ENCODE data around the gene NTN4.
A peak's percentile ranks its signal among the peaks of the same experiment; 100 is the strongest.
"Not testable (repeated sequence)": the region's sequence is repeated elsewhere in the genome, so short reads cannot be mapped to it uniquely, and the experiment has no call there.

The NTN4 gene

DNA sequence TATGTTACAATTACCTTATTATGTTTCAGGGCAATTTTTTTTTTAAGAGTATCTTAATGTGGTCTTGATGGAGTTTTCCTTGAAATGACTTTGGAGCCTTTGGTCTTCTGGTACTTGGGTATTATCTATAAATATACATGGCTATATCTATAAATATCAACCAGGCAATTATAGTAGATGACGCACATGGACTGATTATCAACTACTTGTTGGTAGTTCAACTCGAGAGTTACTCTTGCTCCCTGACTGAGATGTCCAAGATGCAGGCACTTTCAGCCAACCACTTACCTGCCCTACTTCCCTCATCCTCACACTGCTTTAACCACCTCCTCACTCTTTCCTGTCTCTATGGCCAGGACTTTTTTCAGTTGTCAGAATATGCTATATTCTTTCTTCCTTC is 85.4 kb downstream of the NTN4 start:
- no peak for DNase-seq

DNA sequence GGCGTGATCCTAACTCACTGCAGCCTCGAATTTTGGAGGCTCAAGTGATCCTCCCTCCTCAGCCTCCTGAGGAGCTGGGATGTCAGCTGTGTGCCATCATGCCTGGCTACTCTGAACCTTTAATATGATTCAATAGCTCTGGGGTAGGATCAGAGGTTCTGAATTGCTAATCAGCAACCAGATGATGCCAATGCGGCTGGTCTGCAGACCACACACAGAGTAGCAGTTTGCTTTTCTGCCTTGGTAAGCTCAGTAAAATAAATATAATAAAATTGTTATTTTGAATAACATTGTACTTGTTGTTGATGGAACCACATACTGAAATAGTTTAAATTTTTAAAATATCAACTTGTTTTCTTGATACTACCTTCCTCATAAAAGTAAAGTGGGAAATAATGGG is 86.6 kb downstream of the NTN4 start:
- DNase-seq = no peak

DNA sequence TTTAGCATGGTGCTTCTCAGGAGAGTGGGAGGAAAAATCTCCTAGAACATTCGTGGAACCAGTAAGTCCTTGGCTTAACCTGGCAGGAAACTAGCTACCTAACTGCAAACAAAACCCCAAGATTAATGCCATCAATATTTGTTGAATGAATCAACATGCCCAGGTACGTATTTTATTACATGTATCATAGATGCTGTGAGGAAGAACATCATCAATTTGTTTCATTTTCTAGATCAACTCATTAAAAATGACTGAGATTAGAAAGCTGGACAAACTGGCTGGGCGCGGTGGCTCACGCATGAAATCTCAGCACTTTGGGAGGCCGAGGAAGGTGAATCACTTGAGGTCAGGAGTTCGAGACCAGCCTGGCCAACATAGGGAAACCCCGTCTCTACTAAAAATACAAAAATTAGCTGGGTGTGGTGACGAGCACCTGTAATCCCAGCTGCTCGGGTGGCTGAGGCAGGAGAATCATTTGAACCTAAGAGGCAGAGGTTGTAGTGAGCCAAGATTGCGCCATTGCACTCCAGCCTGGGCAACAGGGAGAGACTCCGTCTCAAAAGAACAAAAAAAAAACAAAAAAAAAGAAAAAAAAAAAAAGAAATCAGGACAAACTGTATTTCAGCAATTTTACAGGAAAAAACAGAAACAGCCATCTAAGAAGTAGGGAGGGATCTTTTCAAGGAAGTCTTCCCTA is 88.7 kb downstream of the NTN4 start:
- no peak for DNase-seq

DNA sequence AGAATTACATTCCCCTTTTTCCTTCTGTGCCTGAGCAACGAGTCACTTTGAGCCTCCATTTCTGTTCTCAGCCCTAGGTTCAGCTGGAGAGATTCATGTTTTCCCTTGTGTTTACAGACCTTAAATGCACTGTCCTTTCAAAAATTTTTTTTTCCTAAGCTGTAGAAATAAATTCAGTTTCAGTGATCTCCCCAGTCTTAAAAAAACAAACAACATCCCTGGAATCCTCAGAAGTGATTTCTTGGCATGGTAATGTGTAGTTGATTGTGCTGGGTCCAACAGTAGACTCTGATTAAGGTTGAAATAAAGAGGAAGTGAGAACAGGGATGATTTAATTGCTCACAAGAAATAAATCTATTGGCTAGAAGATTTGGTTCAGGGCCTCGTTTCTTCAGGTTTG is 89.3 kb downstream of the NTN4 start:
- no peak for DNase-seq

DNA sequence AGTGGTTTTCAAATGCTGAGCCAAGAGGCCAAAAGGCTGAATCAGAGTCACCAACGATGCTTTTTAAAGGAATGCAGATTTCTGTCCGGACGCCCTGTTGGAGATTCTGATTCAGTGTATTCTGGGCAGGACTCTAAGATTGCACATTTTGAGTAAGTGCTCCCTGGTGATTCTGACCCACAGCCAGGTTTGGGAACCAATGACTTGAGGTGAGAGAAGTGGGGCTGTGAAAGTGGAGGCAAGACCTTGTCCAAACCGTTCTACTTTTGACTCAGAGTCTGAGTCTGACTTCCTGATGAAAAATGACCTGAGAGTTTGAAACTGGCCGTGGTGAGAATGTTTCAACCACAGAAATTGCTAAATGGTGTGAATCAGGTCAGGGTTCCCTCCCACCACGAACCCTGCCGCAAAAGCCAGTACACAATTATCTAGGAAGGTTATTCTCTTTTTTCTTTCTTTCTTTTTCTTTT is 90.2 kb downstream of the NTN4 start:
- no peak for DNase-seq

DNA sequence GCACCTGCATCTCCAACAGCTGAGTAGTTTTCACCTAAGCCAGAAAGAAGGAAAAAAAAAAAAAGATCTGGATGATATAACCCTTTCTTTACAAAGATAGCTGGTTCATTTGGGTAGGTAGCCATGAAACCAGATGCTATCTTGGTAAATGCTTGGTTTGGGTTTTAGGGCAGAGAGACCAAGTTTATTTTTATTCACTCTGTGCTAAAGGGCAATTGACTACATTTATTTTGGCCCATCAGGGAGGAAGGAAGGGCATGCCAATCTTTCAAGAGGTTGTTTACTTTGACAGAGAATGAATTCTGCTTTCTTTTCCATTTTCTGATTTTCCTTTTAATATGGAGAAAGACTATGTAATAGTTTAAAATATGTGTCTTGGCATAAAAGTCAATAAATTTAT is 91.0 kb downstream of the NTN4 start:
- DNase-seq = no peak

DNA sequence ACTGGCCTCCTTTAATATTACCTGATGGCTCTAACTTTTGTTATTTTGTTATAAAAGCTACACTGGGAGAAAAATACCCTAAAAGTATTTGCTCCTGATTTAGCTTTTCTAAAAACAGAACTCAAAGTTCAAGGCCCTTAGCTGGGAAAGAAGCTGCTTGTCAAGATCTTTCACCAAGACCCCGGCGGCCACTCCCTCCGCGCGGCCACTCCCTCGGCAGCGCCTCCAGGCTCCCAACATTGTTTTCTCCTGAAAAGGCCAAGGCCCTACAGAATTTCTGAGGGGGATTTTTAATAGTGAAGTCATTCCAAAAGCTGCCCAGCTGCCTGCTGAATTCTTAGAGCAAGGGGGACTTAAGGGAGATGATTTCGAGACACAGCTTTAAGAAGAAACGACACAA is 96.4 kb downstream of the NTN4 start:
- DNase-seq = no peak

DNA sequence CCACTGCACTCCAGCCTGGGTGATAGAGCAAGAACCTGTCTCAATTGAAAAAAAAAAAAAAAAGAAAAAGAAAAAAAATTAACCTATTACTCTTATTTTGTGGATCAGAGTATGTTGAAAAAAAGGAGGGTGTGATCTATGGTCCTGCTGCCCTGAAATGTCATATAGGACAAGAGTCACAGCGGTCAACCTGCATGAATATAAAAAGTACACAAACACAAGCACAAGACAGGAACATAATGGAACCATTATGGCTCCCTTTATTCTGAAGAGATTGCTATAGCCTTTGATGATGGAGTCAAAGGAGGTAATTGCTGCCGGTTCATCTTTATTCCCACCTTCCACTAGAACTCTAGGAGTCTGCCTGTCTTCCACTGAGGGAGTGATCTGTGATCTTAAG is 96.9 kb downstream of the NTN4 start:
- no peak for DNase-seq

DNA sequence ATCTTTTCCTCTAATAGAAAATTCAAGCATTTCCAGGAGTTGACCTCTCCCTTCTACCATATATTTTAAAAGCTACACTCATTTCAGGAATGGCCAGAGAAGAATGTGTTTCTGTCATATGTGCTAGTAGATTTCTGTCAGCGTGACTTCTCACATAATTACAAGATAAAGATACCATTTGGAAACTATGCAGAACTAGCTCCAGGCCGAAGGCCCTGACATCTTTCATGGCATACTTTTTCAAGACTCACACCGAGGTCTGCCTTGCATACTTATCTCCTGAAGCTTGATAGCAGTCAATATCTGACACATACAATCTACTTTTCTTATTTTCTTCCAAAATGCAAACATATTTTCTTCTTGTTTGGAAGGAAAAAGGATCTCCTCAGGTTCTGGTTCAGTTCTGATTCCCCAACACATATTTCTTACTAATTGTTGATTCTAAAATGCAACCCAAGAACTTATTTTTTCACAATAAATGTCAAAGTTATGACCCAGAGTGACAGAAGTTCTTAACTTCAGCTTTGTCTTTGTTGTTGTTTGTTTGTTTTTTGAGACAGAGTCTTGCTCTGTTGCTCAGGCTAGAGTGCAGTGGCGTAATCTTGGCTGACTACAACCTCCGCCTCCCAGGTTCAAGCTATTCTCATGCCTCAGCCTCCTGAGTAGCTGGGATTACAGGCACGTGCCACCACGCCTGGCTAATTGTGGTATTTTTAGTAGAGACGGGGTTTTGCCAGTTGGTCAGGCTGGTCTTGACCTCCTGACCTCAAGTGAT is 99.5 kb downstream of the NTN4 start:
- no peak for DNase-seq

DNA sequence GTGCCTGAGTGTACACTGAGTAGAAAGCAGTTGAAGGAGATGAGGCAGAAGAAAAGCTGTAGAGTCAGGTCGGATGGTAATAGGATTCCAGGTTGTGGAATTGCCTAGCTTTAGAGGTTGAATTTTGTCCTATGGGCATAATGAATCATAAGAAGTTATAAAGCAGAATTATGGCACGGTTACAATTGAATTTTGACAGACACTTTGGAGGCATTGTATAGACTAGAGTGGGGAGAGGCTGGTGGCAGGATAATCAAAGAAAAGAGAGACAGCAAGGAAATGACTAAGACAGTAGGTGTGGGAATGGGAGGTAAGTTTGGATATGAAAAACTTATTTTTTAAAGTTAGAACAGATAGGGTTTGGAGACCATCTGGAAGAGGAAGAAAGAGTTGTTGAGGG is 102.6 kb downstream of the NTN4 start:
- DNase-seq = no peak

DNA sequence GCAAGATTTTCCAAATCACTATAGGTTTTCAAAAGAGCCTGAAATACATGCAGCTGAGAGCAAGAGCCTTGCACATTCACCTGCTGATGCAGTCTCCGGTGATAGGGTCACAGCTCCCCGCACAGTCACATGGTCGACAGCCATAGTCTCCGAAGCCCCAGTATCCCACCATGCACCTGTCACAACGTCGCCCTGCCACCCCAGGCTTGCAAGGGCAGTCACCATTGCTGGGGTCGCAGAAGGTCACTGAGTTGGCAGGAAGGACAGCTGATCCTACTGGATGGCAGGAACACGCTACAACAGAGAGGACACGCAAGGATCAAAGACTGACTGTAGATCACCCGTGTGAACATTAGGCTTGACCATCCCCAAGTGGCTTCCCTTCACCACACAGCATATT is 107.1 kb downstream of the NTN4 start:
- DNase-seq = no peak

DNA sequence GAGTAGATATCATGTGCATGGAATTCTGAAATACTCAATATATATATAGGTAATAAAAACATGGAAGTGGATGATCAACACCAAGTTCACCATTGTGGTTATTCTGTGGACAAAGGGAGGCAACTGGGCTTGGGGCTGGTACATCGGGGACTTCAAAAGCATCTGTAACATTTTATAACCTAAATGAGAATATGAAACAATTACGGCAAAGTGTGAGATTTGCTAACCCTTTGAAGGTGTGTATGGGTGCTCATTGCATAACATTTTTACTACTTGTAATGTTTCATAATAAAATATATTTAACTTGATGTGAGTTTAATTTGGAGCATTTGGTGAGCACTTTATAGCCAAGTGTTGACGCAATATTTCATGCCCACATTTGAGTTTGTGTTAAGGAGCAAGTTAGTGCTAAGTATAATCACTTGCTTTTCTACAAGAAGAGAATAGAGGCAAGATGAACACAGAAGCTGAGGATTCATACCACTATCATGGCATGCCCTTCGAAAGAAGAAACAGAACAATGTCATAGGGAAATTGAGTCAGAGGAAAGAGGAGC is 109.3 kb downstream of the NTN4 start:
- DNase-seq = no peak

DNA sequence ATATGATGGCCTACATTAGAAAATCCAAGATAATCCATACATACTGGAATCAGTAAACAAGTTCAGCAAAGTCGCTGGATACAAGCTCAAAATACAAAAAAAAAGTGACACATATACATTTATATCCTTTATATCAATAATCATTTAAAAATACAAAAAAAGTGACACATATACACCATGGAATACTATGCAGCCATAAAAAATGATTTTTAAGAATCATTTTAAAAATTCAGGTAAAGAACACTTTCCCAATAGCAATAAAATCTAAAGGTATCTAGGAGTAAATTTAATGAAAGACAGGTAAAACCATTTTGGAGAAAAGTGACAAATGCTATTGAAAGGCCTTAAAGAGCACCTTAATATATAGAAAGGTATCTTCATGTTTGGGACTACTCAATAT is 111.9 kb downstream of the NTN4 start:
- no peak for DNase-seq

DNA sequence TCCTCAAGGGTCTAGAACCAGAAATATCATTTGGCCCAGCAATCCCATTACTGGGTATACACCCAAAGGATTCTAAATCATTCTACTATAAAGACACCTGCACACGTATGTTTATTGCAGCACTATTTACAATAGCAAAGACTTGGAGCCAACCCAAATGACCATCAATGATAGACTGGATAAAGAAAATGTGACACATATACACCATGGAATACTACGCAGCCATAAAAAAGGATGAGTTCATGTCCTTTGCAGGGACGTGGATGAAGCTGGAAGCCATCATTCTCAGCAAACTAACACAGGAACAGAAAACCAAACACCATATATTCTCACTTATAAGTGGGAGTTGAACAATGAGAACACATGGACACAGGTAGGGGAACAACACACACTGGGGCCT is 112.8 kb downstream of the NTN4 start:
- DNase-seq = not testable (repeated sequence)

DNA sequence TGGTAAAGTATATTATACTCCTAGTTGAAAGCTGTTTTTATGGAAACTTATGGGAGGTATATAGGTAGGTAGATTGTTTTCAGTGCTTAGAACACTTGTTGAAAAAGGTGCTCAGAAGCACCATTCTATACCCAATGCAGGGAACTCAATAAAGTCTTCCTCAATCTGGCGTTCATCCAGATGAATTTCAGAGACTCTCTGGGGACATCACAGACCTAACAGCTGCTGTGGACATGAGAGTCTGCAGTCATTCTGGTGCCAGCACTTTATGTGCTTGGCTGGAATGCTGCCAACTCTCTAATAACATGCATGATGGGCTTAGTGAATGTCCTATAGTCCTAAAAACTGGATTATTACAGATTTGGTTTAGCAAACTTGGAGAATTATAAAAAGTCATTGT is 115.9 kb downstream of the NTN4 start:
- peak; percentile 83 for DNase-seq

DNA sequence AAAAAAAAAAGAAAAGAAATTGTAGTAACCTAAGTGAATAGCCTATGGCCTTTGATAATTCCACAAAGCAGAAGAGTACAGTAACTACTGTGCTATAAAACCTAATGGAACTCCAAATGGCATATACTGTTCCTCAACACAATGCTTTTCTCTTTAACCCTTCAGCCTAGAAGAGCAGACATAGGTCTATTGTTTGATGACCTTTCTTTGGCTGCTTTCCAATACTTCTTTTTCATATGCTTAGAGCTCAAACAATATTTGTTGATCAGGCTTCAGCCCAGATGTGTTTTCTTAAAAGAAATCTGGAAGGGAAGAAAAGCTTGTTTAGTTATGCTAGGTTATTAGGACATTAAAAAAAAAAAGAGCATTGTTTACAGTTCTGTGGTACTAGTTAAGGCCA is 116.4 kb downstream of the NTN4 start:
- DNase-seq = peak; percentile 17

DNA sequence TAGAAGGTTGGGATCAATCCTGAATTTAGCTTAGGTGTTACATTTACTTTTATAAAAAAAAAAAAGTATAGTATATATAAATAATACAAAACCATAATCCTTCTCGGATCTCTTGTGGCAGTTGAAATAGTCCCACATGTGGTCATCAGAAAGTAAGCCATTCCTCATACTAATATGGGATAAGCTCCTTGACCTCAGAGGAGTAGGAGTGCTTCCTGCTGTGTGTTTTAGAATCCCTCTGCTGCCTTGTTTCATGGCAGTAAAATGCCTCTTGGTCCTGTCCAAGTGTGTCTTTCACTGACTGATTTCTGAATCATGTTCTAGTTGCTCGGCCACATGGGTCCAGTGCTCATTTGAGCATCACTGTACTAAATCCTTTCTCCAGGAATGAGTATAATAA is 117.0 kb downstream of the NTN4 start:
- DNase-seq = no peak

DNA sequence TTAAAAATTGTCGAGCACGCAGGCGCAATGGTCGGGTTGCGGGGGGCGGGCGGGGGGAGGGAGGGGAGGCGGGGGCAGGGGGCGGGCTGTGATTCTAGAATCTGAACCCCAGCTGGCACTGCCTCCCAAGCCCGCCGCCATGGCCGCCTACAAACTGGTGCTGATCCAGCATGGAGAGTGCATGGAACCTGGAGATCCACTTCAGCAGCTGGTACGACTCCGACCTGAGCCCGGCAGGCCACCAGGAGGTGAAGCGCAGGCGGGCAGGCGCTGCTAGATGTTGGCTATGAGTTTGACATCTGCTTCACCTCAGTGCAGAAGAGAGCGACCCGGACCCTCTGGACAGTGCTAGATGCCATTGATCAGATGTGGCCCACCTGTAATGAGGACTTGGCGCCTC is 118.4 kb downstream of the NTN4 start:
- DNase-seq = no peak

DNA sequence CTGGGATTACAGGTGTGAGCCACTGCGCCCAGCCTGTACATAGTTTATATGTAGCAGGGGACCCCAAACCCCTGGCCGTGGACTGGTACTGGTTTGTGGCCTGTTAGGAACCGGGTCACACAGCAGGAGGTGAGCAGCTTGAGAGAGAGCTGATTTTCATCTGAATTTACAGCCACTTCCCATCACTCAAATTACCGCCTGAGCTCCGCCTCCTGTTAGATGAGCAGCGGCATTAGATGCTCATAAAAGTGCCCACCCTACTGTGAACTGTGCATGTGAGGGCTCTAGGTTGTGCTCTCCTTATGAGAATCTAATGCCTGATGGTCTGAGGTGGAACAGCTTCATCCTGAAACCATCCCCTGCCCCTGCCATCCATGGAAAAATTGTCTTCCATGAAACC is 119.3 kb downstream of the NTN4 start:
- no peak for DNase-seq

DNA sequence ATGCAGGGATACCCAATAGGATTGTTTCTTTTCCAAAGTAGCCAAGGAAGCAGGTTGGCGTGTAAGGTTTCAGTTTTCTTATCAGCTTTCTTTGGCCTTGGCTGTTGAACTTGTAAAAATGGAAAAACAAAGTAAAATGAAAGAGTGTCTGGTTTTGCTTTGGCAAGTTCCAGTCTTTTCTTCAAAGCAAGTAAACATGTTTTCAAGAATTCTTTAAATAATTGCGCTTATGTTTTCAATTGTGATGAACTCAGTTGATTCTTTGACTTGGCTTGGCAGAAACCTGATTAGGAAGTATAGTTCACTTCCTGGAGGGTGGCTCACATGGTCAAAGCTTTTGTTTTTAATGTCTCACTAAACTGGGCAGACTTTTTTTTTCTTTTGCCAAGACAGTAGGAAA is 127.0 kb downstream of the NTN4 start:
- DNase-seq = no peak

DNA sequence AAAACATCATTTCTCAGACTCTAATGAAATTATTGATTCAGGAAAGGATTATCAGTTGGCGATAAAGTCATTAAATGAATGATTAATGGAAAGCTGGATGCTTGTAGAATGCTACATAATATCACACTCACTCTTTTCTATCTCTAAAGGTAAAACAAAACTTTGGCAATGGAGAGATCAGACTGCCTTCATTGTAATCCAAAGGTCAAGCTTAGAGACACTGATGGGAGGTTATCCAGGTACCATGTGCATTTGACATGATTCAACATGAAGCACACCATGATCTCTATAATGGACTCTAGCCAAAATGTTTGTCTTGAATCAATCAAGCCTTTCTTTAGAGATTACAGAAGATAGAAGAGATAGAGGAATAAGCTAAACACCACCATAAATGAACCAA is 129.2 kb downstream of the NTN4 start:
- no peak for DNase-seq

DNA sequence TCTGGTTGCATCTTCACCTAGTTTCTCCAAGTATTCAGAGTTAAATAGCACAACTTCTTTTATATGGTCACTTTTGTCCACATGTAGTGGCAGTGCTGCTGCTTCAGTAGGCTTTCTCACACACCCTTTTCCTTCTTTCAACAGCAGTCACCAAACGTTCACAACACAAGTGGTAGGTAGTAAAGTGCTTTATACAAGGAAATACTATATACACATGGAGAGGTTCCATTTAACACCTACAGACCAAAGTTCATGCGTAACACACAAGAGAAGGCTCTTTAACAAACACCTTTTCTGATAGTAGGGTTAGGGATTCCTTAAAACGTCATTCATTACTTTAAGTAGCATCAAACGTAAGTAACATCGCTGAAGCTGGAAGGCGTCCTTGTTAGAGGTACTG is 132.2 kb downstream of the NTN4 start:
- no peak for DNase-seq

DNA sequence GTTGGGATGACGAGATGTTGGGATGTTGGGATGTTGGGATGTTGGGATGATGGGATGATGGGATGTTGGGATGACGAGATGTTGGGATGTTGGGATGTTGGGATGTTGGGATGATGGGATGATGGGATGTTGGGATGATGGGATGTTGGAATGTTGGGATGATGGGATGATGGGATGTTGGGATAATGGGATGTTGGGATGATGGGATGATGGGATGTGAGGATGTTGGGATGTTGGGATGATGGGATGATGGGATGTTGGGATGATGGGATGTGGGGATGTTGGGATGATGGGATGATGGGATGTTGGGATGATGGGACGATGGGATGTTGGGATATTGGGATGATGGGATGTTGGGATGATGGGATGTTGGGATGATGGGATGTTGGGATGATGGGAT is 135.9 kb downstream of the NTN4 start:
- DNase-seq = not testable (repeated sequence)

DNA sequence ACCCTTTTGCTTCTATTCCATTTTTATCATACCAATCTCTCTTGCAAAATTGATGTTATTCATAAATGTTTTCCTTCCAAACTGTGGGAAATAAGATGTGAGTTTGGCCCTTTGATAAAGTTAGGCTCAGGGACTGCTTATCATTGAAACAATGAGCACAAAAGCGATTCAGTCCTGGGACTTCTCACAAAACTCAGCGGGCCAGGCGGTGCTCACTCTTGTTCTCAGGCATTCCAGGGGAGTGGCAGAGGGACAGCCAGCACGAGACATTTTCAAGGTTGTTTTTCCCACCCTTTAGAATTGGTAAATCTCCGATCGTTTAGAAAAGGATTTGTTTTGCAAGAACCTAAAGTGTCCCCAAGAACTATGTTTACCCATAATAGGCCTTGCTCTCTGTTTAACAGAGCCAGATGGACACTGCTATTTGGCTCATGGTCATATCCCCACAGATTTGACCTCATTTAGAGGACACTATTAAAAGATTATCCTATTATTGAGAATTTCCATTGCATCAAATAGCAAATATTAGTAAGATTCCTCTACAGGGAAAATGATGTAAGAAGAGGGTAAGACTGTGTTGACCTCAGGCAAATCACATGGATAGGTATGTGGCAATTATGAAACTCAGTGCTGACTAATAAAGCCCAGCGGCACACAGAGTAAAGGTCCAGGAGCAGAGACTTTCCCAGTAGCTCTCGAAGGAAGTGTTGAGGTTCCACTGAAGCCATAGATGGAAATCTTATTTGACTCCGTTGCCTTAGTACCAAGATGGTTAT is 136.6 kb downstream of the NTN4 start:
- DNase-seq = no peak

Measured in NCI-H774 (cell line).